ENCODE measurements around the gene PDCD1LG2. TPM values are rescaled to one million over a fixed set of nuclear protein-coding genes. Genes with fewer than 3 reads are reported as not detected.
"Not testable (repeated sequence)": the region's sequence is repeated elsewhere in the genome, so short reads cannot be mapped to it uniquely, and the experiment has no call there.

The PDCD1LG2 gene
- total RNA-seq = 1 to 10 TPM in 1 of 2 donors, under 1 TPM in 1; 0.31 to 1.1 TPM
- long read RNA-seq = 0 reads

- ATAC-seq = no peak
- no peak for DNase-seq
- intact Hi-C loops (cut with DNase I, micrococcal nuclease) = no loop called here
Measured at GRCh38 chr9:5510360-5510931, at the start of gene PDCD1LG2. Gene PDCD1LG2, plus strand, starts transcription at chr9:5510531. Its CDS starts 12,016 bp downstream, at chr9:5522547.

DNA sequence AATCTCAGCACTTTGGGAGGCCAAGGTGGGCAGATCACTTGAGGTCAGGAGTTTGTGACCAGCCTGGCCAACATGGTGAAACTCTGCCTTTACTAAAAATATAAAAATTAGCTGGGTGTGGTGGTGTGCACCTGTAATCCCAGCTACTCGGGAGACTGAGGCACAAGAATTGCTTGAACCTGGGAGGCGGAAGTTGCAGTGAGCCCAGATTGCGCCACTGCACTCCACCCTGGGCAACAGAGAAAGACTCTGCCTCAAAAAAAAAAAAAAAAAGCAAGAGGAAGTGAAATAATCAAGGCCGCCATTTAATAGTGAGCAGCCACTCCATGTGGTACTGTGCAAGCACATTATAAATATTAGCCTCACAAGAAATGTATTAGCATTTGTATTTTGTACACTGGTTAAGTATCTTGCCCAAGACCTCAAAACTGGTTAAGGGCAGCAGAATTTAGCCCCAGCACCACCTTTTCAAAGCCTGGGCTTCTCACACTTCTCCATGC lies 45.5 kb upstream of the PDCD1LG2 start:
- intact Hi-C loops (cut with DNase I, micrococcal nuclease); DNase-seq; ATAC-seq: not testable (repeated sequence)

DNA sequence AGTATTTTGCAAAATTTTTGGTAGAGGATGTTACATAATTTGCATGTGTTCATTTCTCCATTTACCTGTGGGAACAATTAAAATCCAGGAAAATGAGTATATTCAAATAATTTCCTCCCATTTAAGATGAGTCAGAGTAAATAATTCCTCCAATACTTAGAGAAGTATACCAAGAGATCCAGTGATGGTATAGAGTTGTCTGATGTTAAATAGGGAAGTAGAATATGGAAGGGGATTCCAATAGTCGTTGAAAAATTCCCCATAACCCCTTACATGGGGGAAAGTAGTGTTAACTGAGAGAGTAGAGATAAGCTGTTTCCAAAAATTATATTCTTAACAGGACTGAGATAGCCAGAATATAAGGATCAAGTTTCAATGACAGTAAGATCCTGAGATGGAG lies 44.3 kb upstream of the PDCD1LG2 start:
- intact Hi-C loops (cut with DNase I, micrococcal nuclease) = no loop called here
- no peak for ATAC-seq
- no peak for DNase-seq

DNA sequence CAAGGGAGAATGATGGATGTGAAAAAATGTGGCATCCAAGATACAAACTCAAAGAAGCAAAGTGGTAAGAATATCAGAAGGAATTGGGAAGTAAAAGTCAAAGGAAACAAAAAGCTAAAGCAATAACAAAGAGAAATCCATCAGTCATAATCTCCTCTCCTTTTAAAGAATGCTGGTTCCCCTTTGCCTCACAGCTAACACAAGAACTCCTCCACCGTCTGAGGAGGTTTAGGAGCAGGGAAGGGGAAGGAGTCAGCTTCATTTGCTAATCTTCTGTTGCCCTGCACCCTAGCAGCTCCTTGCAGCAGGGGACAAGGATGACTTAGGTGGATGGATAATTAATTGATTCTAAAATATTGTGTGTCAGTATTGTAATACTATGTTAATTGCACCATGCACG lies 43.6 kb upstream of the PDCD1LG2 start:
- intact Hi-C loops (cut with DNase I, micrococcal nuclease) = no loop called here
- no peak for DNase-seq
- ATAC-seq = no peak

DNA sequence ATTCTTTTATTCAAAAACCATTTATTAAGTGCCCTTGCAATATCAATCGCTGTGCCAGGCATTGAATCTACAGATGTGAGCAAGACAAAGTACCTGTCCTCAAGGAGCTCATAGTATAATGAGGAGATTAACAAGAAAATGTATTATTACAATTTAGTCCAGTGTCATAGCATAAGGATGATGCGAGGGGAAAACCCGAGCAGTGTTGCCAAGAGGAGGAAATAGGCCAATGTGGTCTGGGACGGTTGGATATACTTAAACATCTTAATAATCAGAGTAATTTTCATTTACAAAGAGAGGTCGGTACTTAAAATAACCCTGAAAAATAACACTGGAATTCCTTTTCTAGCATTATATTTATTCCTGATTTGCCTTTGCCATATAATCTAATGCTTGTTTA lies 41.5 kb upstream of the PDCD1LG2 start:
- no peak for ATAC-seq

DNA sequence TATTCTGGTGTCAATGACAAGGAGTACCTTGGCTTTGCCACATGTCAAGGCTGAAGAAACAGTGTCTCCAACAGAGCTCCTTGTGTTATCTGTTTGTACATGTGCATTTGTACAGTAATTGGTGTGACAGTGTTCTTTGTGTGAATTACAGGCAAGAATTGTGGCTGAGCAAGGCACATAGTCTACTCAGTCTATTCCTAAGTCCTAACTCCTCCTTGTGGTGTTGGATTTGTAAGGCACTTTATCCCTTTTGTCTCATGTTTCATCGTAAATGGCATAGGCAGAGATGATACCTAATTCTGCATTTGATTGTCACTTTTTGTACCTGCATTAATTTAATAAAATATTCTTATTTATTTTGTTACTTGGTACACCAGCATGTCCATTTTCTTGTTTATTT lies 40.2 kb upstream of the PDCD1LG2 start:
- no peak for DNase-seq
- ATAC-seq = no peak
- intact Hi-C loops (cut with DNase I, micrococcal nuclease) = no loop called here

More for the DNA sequence above, 41.5 kb upstream of the PDCD1LG2 start:
- intact Hi-C loops (cut with DNase I, micrococcal nuclease) = no loop called here
- no peak for DNase-seq

DNA sequence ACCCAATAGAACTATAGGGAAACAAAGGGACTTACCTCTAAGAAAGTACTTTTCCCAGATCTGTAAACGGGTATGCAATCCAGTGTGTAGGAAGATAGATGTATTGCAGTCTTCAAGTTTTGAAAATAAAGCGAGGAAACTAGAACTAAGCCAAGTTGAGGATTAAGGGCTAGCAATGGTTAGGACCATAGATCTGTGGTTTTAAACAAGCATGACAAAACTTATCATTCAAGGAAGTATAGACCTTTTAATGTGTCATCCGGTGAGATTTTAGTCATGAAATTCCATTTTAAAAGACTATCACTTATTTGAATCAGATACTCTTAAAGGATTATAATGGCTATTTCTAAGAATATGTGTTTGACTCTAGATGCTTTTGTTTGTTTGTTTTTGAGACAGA lies 39.5 kb upstream of the PDCD1LG2 start:
- intact Hi-C loops (cut with DNase I, micrococcal nuclease) = no loop called here
- ATAC-seq (no peak), DNase-seq (no peak)

- ATAC-seq; intact Hi-C loops (cut with DNase I, micrococcal nuclease); DNase-seq: not testable (repeated sequence)
Measured at GRCh38 chr9:5475611-5476010, 34.7 kb upstream of the PDCD1LG2 start.

DNA sequence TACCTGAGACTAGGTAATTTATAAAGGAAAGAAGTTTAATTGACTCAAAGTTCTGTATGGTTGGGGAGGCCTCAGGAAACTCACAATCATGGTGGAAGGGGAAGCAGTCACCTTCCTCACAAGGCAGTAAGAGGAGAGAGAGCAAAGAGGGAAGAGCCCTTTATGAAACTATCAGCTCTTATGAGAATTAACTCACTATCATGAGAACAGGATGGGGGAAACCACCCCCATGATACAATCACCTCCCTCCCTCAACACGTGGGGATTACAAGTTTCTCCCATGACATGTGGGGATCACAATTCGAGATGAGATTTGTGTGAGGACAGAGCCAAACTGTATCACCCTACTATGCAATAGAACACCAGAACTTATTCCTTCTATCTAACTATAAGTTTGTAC lies 32.1 kb upstream of the PDCD1LG2 start:
- DNase-seq = no peak
- intact Hi-C loops (cut with DNase I, micrococcal nuclease) = no loop called here
- ATAC-seq = no peak

DNA sequence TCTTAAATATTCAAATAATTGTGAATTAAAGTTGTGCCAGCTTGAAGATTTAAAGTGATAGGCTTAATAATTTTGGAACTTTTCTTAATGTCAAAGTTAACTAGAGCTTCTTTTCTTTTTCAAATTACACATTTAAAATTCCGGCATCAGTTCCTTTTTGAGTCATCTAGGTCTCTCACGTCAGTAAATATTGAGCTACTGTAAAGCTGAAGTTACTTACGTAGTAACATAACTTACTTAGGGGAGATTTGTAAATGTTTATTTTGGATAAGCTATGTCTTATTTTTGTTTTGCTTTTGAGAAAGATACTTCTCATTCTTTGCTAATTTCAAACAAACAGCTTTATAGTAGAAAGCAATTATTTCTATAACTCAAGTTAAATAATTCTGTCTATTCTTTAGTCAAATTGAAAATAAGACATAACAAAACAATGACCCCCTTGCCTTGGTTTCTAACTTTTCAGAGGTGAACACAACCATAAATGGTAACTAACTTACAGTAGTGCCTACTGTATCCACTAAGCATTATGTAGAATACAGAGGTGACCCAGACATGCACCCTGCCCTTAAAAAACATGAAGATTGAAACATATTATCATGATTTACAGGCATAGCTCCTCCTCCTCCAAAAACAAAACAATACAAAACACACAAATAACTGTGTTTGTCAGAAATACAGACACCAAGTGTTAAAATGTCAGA lies 30.2 kb upstream of the PDCD1LG2 start:
- DNase-seq (no peak), ATAC-seq (no peak)
- intact Hi-C loops (cut with DNase I, micrococcal nuclease) = no loop called here

DNA sequence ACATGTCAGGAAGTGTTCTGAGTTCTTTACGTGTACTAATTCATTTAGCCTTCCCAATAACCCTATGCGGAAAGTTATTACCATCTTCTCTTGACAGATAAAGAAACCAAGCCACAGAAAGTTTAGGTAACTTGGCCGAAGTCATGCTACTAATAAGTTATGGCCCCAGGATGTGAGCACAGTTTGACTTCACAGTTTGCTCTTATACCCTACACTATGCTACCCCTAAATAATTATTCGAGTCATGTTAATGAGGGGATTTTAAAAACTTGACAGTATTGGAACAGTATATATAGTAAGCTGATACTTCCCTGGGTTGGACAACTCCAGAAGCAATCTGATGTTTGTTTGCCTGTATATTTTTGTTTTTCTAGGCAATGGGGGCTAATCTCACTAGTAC lies 29.4 kb upstream of the PDCD1LG2 start:
- ATAC-seq (no peak), DNase-seq (no peak)
- intact Hi-C loops (cut with DNase I, micrococcal nuclease) = no loop called here

GRCh38 chr9:5481322-5482040 lies 28.9 kb upstream of the PDCD1LG2 start:
- intact Hi-C loops (cut with DNase I, micrococcal nuclease) = no loop called here
- ATAC-seq = no peak
- no peak for DNase-seq

- intact Hi-C loops (cut with DNase I, micrococcal nuclease) = no loop called here
- ATAC-seq = no peak
- DNase-seq = no peak
Measured at GRCh38 chr9:5482194-5482593, 28.1 kb upstream of the PDCD1LG2 start.

DNA sequence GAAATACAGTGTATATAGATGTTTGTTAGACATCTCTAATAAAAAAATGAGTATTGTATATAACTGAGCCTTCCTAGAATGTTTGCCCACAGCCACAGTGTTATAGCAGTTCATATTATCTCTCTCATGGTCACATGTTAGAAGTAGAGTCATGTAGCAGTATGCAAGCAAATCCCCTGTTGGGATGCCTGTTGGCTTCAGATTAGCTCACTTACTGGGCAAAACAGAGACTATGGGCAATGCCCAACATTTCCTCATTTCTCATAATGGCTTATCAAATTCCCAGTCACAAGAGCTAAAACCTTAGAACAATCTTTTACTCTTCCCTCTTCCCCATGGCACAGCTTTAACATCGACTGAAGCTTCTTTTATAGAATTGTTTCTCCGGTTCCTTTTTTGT lies 27.0 kb upstream of the PDCD1LG2 start:
- intact Hi-C loops (cut with DNase I, micrococcal nuclease) = no loop called here
- DNase-seq = no peak
- no peak for ATAC-seq

DNA sequence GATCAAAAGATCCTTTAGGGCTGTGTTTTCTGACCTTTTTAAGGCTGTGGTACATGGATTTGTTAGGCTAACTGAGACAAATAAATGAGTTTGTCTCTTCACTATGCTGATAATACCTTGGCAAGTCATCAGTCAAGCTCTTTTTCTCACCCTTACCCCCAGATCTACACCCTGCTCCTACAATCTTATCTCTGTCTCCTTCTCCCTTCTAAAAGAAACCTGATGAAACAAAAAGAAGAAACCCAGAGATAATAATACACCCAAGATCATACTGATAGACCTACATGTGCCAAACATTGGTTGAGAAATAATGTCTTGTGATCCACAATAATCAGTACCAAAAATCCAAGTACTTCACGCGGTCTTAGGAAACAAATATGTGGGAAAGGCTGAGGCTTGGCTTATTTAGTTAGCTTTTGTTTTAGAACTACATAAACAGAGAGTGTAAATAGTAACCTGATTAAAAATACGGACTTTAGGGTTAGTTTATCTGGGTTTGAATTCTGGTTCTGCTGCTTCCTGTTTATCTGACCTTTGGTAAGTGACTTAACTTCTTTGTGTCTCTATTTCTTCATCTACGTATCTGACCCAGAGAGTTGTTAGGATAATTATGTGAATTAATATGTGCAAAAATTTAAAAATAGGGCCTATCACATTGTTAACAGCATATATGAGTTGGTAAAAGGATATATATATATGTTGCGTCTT lies 24.8 kb upstream of the PDCD1LG2 start:
- no peak for ATAC-seq
- intact Hi-C loops (cut with DNase I, micrococcal nuclease) = no loop called here

GRCh38 chr9:5486988-5487387 lies 23.3 kb upstream of the PDCD1LG2 start:
- intact Hi-C loops (cut with DNase I, micrococcal nuclease) = no loop called here
- ATAC-seq = no peak

More for the DNA sequence above, 24.8 kb upstream of the PDCD1LG2 start:
- no peak for DNase-seq

DNA sequence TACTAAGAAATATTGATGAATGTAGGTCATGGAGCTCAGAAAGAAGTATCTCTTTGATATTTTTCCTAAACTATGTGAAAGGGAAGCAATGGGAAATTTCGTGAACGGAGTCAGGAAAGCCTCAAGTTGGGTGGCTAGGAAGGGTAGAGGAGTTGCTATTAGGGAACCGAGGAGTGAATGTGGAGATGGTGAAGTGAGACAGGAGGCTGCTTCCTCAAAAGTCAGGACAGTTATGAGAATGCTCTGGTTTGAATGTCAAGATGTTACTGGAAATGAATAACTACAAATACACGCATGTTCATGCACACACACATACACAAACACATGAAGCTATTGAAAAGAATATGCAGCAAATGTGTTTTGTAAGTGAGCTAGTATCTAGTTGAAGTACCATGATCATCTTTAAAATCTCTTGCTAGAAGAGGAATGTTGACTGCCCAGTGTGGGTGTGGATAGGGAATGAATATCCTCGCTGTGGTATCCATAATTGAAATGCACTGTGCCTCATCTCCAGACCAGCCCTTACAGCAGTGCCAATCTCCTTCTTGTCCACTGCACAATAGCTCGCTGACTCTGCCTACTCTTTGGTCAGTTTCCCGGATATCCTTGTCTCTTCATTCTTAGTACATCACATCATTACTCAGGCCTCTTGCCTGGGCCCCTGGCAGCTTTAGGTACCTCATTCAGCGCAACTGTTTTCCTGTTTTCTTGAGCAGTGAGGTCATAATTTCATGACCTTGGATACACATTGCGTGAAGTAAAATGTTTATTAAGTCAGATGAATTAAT lies 21.9 kb upstream of the PDCD1LG2 start:
- intact Hi-C loops (cut with DNase I, micrococcal nuclease) = no loop called here
- ATAC-seq = no peak
- no peak for DNase-seq

More at GRCh38 chr9:5486988-5487387, 23.3 kb upstream of the PDCD1LG2 start:
- no peak for DNase-seq

- ATAC-seq (no peak), DNase-seq (no peak)
- intact Hi-C loops (cut with DNase I, micrococcal nuclease) = no loop called here
Measured at GRCh38 chr9:5489630-5490490, 20.5 kb upstream of the PDCD1LG2 start.

Data from left colon (tissue), 2 donors.